ENCODE results near the gene MLST8.

Gene MLST8

DNA sequence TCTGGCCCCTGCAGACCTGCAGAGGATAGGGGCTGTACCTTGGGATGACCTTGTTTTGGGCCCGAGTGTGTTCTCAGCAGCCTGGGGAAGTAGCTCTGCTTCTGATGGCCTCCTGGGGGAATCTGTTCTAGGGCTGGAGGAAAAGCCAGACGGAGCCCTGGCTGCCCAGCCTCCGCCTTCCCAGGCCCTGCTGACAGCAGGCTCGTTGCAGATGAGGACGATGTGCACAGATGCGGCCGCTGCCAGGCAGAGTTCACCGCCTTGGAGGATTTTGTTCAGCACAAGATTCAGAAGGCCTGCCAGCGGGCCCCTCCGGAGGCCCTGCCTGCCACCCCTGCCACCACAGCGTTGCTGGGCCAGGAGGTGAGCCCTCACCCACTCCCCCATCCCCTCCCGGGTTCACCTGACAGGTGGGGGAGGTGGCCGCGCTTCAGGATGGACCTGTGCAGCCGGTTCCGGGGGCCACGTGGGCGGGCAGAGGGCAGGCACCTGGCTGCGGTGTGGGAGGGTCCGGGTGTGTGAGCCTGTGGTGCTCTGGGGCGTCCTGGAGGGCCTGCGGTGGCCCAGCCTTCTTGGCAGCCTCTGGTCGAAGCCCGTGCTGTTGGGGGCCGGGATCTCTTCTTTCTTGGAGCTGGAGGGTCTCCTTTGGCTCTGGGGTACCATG lies 23.0 kb downstream of the MLST8 start:
- H3K27ac ChIP-seq (ENCODE audit: low read depth, low read length, poor library complexity, severe bottlenecking): no peak overlapping the region

GRCh38 chr16:2229091-2229490 lies 23.8 kb downstream of the MLST8 start:
- no peak for TF ChIP-seq EZH2 (IDR thresholded peaks at IDR 0.05; ENCODE audit: borderline replicate concordance, low read length)
- TF ChIP-seq, protein P1, sequence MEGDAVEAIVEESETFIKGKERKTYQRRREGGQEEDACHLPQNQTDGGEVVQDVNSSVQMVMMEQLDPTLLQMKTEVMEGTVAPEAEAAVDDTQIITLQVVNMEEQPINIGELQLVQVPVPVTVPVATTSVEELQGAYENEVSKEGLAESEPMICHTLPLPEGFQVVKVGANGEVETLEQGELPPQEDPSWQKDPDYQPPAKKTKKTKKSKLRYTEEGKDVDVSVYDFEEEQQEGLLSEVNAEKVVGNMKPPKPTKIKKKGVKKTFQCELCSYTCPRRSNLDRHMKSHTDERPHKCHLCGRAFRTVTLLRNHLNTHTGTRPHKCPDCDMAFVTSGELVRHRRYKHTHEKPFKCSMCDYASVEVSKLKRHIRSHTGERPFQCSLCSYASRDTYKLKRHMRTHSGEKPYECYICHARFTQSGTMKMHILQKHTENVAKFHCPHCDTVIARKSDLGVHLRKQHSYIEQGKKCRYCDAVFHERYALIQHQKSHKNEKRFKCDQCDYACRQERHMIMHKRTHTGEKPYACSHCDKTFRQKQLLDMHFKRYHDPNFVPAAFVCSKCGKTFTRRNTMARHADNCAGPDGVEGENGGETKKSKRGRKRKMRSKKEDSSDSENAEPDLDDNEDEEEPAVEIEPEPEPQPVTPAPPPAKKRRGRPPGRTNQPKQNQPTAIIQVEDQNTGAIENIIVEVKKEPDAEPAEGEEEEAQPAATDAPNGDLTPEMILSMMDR (IDR thresholded peaks at IDR 0.05; ENCODE audit: low read length): no peak
- peaks cover 17% of the 10 kb centered on the region for H3K79me2 ChIP-seq (ENCODE audit: insufficient read depth, low read length)

More for the DNA sequence above, 23.0 kb downstream of the MLST8 start:
- H3K4me1 ChIP-seq (ENCODE audit: insufficient read depth, low read length, severe bottlenecking): peaks cover 21% of the 10 kb centered on the region
- H3F3A ChIP-seq (ENCODE audit: insufficient read depth, low read length): no peaks in the 10 kb centered on the region
- no peaks in the 10 kb centered on the region for H3K9me2 ChIP-seq (ENCODE audit: low read depth, low read length)
- TF ChIP-seq, protein P1 (IDR thresholded peaks at IDR 0.05; ENCODE audit: low read length): no peak
- TF ChIP-seq EZH2 (IDR thresholded peaks at IDR 0.05; ENCODE audit: borderline replicate concordance, low read length): no peak
- H3K79me2 ChIP-seq (ENCODE audit: insufficient read depth, low read length): peaks cover 18% of the 10 kb centered on the region
- H2AFZ ChIP-seq (ENCODE audit: low read length): no peak overlapping the region
- H3K27me3 ChIP-seq (ENCODE audit: insufficient read depth, low read length): no peaks in the 10 kb centered on the region
- no peak overlapping the region for H3K9ac ChIP-seq (ENCODE audit: low read length)
- no peaks in the 10 kb centered on the region for H3K9me3 ChIP-seq (ENCODE audit: low read length)
- no peaks in the 10 kb centered on the region for H4K20me1 ChIP-seq (ENCODE audit: insufficient read depth, low read length)
- no peak overlapping the region for H3K4me2 ChIP-seq (ENCODE audit: low read length)
- no peak overlapping the region for H3K4me3 ChIP-seq (ENCODE audit: low read depth, low read length, poor library complexity, severe bottlenecking)
- H3K36me3 ChIP-seq (ENCODE audit: insufficient read depth, low read length): peaks cover 52% of the 10 kb centered on the region

DNA sequence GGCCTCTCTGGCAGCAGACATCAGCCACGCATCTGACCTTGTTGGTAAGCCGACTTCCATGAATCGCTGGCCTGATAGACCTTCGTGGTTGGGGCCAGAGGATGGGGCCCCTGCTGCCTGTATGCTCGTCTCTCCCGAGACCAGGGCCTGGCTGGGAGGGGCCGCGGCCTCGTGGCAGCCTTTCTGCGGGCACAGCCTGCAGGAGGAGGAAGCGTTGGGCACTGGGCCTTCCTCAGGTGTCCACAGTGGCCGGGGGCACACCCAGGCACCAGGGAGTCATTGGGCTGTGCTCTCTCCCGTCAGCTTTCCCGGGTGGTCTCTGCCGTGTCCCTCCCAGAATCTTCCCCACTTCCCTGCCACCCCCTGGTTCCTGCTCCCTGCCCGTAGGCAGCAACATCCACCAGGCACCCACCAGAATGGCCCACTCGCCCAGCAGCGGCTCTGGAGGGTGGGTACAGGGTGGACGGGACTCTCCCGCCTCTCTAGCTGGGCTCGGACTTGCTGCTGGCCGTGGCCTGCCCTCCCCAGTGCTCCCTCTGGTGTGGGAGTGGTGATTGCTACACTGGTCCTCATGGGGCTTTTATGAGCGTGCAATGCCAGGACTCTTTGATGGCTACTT lies 24.5 kb downstream of the MLST8 start:
- Histone ChIP-seq H3K4me2 (ENCODE audit: low read length) (no peak overlapping the region), H3K9me3 (ENCODE audit: low read length) (no peaks in the 10 kb centered on the region), H2AFZ (ENCODE audit: low read length) (no peak overlapping the region), H3K4me1 (ENCODE audit: insufficient read depth, low read length, severe bottlenecking) (peaks cover 19% of the 10 kb centered on the region), H4K20me1 (ENCODE audit: insufficient read depth, low read length) (no peaks in the 10 kb centered on the region), H3K79me2 (ENCODE audit: insufficient read depth, low read length) (peaks cover 11% of the 10 kb centered on the region), H3K27ac (ENCODE audit: low read depth, low read length, poor library complexity, severe bottlenecking) (no peak overlapping the region), H3K4me3 (ENCODE audit: low read depth, low read length, poor library complexity, severe bottlenecking) (no peak overlapping the region), H3K36me3 (ENCODE audit: insufficient read depth, low read length) (peaks cover 66% of the 10 kb centered on the region), H3F3A (ENCODE audit: insufficient read depth, low read length) (0 out of 2 replicates have a peak, but pooled peaks cover 3% of the 10 kb centered on the region), H3K9ac (ENCODE audit: low read length) (no peak overlapping the region), H3K27me3 (ENCODE audit: insufficient read depth, low read length) (no peaks in the 10 kb centered on the region), H3K9me2 (ENCODE audit: low read depth, low read length) (no peaks in the 10 kb centered on the region)
- TF ChIP-seq EZH2 (IDR thresholded peaks at IDR 0.05; ENCODE audit: borderline replicate concordance, low read length): no peak
- TF ChIP-seq, protein P1 (IDR thresholded peaks at IDR 0.05; ENCODE audit: low read length): no peak

More at GRCh38 chr16:2229091-2229490, 23.8 kb downstream of the MLST8 start:
- Histone ChIP-seq H3F3A (ENCODE audit: insufficient read depth, low read length) (no peaks in the 10 kb centered on the region), H3K36me3 (ENCODE audit: insufficient read depth, low read length) (peaks cover 60% of the 10 kb centered on the region), H3K4me1 (ENCODE audit: insufficient read depth, low read length, severe bottlenecking) (peaks cover 21% of the 10 kb centered on the region), H3K9ac (ENCODE audit: low read length) (no peak overlapping the region), H4K20me1 (ENCODE audit: insufficient read depth, low read length) (no peaks in the 10 kb centered on the region), H3K27me3 (ENCODE audit: insufficient read depth, low read length) (no peaks in the 10 kb centered on the region), H3K4me2 (ENCODE audit: low read length) (no peak overlapping the region), H3K9me2 (ENCODE audit: low read depth, low read length) (no peaks in the 10 kb centered on the region), H3K9me3 (ENCODE audit: low read length) (no peaks in the 10 kb centered on the region), H2AFZ (ENCODE audit: low read length) (no peak overlapping the region), H3K4me3 (ENCODE audit: low read depth, low read length, poor library complexity, severe bottlenecking) (no peak overlapping the region), H3K27ac (ENCODE audit: low read depth, low read length, poor library complexity, severe bottlenecking) (no peak overlapping the region)

All from OCI-LY1 (cell line).